ENCODE measurements around the gene CNPY4.
A peak's percentile ranks its signal among the peaks of the same experiment; 100 is the strongest.
"Not testable (repeated sequence)": the region's sequence is repeated elsewhere in the genome, so short reads cannot be mapped to it uniquely, and the experiment has no call there.

CNPY4 gene

GRCh38 chr7:100127866-100128636 lies 8.6 kb downstream of the CNPY4 start:
- DNase-seq (ENCODE audit: extremely low read depth, insufficient read length) = peak; percentile 46
- H3K27me3 ChIP-seq (replicated peaks; ENCODE audit: control insufficient read depth, insufficient read depth, low read length) = no peaks in the 10 kb centered on the region
- peak overlapping the region; percentile 87 for H3K4me3 ChIP-seq (replicated peaks; ENCODE audit: low read depth, low read length)
- TF ChIP-seq CTCF (IDR thresholded peaks at IDR 0.05; ENCODE audit: insufficient read depth, low read length, poor library complexity, severe bottlenecking) = no peak
- no peaks in the 10 kb centered on the region for H3K36me3 ChIP-seq (ENCODE audit: control insufficient read depth, insufficient read depth, low read length)

- H3K36me3 ChIP-seq (ENCODE audit: control insufficient read depth, insufficient read depth, low read length) = no peaks in the 10 kb centered on the region
- no peaks in the 10 kb centered on the region for H3K27me3 ChIP-seq (replicated peaks; ENCODE audit: control insufficient read depth, insufficient read depth, low read length)
- no peak for TF ChIP-seq CTCF (IDR thresholded peaks at IDR 0.05; ENCODE audit: insufficient read depth, low read length, poor library complexity, severe bottlenecking)
- DNase-seq (ENCODE audit: extremely low read depth, insufficient read length) = no peak
- H3K4me3 ChIP-seq (replicated peaks; ENCODE audit: low read depth, low read length) = no peak overlapping the region
These were observed 9.2 kb downstream of the CNPY4 start for GRCh38 chr7:100128637-100128963.

- H3K4me3 ChIP-seq (replicated peaks; ENCODE audit: low read depth, low read length); H3K27me3 ChIP-seq (replicated peaks; ENCODE audit: control insufficient read depth, insufficient read depth, low read length); H3K36me3 ChIP-seq (ENCODE audit: control insufficient read depth, insufficient read depth, low read length); DNase-seq (ENCODE audit: extremely low read depth, insufficient read length): not testable (repeated sequence)
These were observed 10.8 kb downstream of the CNPY4 start for GRCh38 chr7:100130220-100130607.

- peak; percentile 63 for DNase-seq (ENCODE audit: extremely low read depth, insufficient read length)
- H3K36me3 ChIP-seq (ENCODE audit: control insufficient read depth, insufficient read depth, low read length) = no peaks in the 10 kb centered on the region
- peak; percentile 81 for TF ChIP-seq CTCF (IDR thresholded peaks at IDR 0.05; ENCODE audit: insufficient read depth, low read length, poor library complexity, severe bottlenecking)
- no peaks in the 10 kb centered on the region for H3K27me3 ChIP-seq (replicated peaks; ENCODE audit: control insufficient read depth, insufficient read depth, low read length)
- no peak overlapping the region for H3K4me3 ChIP-seq (replicated peaks; ENCODE audit: low read depth, low read length)
These were observed 11.4 kb downstream of the CNPY4 start for GRCh38 chr7:100130608-100131453.

- Histone ChIP-seq H3K36me3 (ENCODE audit: control insufficient read depth, insufficient read depth, low read length) (no peaks in the 10 kb centered on the region), H3K27me3 (replicated peaks; ENCODE audit: control insufficient read depth, insufficient read depth, low read length) (no peaks in the 10 kb centered on the region), H3K4me3 (replicated peaks; ENCODE audit: low read depth, low read length) (no peak overlapping the region)
- TF ChIP-seq CTCF (IDR thresholded peaks at IDR 0.05; ENCODE audit: insufficient read depth, low read length, poor library complexity, severe bottlenecking) = no peak
- no peak for DNase-seq (ENCODE audit: extremely low read depth, insufficient read length)
These were observed 12.7 kb downstream of the CNPY4 start for GRCh38 chr7:100132126-100132525.

- H3K27me3 ChIP-seq (replicated peaks; ENCODE audit: control insufficient read depth, insufficient read depth, low read length) = no peaks in the 10 kb centered on the region
- DNase-seq (ENCODE audit: extremely low read depth, insufficient read length) = no peak
- H3K36me3 ChIP-seq (ENCODE audit: control insufficient read depth, insufficient read depth, low read length) = no peaks in the 10 kb centered on the region
These were observed 13.3 kb downstream of the CNPY4 start for GRCh38 chr7:100132697-100133151.

More at GRCh38 chr7:100132697-100133151, 13.3 kb downstream of the CNPY4 start:
- peak; percentile 94 for TF ChIP-seq CTCF (IDR thresholded peaks at IDR 0.05; ENCODE audit: insufficient read depth, low read length, poor library complexity, severe bottlenecking)
- H3K4me3 ChIP-seq (replicated peaks; ENCODE audit: low read depth, low read length) = no peak overlapping the region
